HG03175 (cell line): ENCODE results near the gene TNFRSF18.
"Not testable (repeated sequence)": the region's sequence is repeated elsewhere in the genome, so short reads cannot be mapped to it uniquely, and the experiment has no call there.

Source experiments
- ATAC-seq: cut with Tn5 transposase; IDR thresholded peaks from one replicate; pipeline ENCODE4 v1.9.1; 2021; ENCODE audit warnings: mild to moderate bottlenecking, moderate library complexity; ENCODE audit not compliant: unreplicated experiment

The TNFRSF18 gene

GRCh38 chr1:1206376-1206965, at the start of gene TNFRSF18:
Gene TNFRSF18 (minus strand): TSS chr1:1206592. CDS start chr1:1206571, 21 bp downstream.
- ATAC-seq = no peak

GRCh38 chr1:1255611-1256010, 49.2 kb upstream of the TNFRSF18 start:
- ATAC-seq = no peak

DNA sequence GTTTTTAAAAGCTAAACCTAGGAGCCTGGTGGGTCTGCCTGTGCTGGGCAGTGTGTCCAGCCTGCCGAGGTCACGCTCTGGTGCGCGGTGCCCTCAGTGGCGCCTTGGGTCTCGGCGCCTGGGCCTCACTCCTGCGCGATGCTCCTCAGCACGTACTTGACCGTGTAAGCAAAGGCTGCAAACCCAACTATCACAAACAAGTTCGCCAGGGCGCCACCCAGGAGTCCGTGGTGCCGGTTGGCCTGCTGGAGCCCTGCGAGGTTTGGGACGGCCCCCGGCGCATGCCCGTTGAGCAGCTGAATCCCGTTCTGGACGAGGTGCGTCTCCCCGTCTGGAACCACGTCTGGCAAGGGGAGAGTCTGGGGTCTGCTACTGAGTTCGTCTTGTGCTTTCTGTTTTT, 48.7 kb upstream of the TNFRSF18 start:
- ATAC-seq = no peak

GRCh38 chr1:1254667-1254998, 48.2 kb upstream of the TNFRSF18 start:
- ATAC-seq = no peak

DNA sequence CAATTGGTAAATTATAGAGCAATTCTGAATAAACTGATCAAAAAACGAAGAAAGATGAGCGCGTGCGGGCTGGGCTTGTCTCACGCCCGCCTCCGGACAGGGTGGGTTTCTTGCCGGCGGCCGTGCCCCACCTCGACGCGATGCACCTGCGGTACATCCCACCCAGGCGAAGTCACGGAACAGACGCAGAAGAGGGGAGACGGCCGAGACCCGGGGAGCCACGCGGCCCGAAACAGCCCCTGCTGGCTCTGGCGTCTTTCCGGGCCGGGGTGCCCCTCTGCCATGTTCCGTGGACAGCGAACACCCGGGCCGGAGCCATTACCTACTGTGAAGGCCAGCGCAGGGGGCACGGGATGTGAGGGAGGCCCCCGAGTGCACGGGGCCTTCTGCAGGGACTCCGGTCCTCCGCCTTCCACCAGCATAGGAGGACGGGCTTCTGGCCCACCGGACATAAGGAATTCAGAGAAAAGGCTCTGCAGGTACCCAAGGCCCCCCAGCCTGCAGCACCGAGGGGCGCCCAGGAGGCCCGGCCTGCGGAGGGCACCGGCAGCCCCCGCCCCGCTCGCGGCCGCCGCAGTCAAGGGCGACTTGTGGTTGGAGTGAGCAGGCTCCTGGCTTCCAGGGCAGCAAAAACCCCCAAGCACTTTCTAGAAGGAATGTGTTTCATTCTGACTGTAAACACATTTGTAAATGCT, 47.7 kb upstream of the TNFRSF18 start:
- ATAC-seq = no peak

DNA sequence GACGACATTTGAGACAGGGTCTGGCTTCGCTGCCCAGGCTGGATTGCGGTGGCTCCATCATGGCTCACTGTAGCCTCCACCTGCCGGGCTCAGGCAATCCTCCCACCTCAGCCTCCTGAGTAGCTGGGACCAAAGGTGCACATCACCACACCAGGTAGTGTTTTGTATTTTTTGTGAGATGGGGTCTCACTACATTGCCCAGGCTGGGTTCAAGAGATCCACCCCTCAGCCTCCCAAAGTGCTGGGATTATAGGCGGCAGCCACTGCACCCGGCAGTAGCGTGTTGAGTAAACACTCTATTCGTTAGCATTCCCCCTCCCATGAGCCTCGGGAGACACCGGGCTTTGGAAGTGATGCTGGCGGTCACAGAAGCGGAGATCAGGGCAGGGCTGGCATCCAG, 46.9 kb upstream of the TNFRSF18 start:
- no peak for ATAC-seq

DNA sequence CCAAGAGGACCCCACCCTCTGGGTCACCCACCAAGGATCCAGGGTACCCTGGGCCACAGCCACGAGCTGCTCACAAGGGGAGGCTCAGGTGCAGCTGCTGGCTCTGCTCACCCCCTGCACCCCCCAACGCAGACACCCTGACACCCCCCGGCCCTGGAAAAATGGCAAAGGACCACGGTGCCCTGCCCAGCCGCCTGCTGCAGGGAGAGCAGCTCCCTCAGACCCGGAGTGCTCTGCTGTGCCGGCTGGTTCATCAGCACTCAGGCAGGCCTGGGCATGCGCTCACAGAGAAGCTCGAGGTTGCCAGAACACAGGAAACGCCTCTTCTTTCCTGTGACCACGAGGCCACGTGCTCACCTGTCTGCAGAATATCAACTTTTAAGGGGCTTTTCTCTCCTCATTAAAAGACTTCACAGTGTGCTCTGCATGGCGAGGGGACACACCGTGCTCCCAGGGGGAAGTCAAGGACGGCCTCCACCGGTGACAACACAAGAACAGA, 44.4 kb upstream of the TNFRSF18 start:
- peak; percentile 50 for ATAC-seq

DNA sequence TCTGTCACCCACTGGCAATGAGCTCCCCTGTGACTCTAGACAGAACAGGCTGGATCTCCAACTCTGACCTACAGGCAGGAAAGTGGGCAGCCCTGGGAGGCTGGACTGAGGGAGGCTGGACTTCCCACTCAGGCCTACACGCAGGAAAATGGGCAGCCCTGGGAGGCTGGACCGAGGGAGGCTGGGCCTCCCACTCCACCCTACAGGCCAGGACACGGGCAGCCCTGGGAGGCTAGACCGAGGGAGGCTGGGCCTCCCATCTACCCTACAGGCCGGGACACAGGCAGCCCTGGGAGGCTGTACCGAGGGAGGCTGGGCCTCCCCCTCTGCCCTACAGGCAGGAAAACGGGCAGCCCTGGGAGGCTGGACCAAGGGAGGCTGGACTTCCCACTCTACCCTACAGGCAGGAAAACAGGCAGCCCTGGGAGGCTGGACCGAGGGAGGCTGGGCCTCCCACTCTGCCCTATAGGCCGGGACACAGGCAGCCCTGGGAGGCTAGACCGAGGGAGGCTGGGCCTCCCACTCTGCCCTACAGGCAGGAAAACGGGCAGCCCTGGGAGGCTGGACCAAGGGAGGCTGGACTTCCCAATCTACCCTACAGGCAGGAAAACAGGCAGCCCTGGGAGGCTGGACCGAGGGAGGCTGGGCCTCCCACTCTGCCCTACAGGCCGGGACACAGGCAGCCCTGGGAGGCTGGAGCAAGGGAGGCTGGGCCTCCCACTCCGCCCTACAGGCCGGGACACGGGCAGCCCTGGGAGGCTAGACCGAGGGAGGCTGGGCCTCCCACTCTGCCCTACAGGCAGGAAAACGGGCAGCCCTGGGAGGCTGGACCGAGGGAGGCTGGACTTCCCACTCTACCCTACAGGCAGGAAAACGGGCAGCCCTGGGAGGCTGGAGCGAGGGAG, 41.9 kb upstream of the TNFRSF18 start:
- not testable (repeated sequence) for ATAC-seq

GRCh38 chr1:1247341-1247913, 41.0 kb upstream of the TNFRSF18 start:
- ATAC-seq = no peak

DNA sequence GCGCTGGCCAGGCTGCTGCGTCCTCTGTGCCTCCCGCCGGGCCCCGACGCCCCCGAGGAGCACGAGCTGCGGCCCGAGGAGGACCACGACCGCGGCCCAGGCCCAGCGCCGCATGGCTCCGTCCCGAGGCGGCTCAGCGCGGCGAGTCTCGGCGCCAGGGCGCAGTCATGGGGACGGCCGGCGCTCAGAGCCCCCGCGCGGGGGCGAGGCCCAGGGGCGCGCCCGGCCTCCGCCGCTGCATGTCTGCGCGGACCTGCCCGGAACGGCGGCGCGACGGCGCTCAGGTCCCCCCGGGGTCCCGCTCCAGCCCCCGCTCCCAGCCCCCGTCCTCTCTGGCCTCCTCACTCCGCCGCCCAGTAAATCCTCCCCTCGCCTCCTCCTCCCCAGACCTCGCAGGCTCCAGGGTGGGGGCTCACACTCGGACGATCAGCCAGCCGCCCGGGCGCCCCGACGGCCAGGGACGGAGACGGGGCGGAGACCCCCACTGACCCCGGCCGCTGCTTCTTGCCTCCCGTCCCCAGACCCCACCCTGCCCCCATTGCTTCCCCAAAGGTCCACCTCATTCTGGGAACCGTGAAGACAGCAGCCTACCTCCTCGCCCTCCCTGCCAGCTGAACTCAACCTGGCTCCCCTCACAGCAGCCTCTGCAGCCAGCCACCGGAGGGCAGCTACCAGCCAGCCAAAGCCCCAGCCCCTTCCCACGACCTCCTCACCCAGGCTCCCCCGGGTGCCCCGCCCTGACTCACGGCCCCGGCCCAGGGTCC, 40.4 kb upstream of the TNFRSF18 start, which contains the start of gene C1QTNF12:
Gene C1QTNF12, minus strand, starts transcription at position 146 of the 764 bp plus-strand sequence. Its CDS starts 32 bp downstream, at position 114.
- no peak for ATAC-seq

GRCh38 chr1:1245817-1246576, 39.6 kb upstream of the TNFRSF18 start:
- no peak for ATAC-seq

- no peak for ATAC-seq
Observed at GRCh38 chr1:1245178-1245816, 38.9 kb upstream of the TNFRSF18 start.

DNA sequence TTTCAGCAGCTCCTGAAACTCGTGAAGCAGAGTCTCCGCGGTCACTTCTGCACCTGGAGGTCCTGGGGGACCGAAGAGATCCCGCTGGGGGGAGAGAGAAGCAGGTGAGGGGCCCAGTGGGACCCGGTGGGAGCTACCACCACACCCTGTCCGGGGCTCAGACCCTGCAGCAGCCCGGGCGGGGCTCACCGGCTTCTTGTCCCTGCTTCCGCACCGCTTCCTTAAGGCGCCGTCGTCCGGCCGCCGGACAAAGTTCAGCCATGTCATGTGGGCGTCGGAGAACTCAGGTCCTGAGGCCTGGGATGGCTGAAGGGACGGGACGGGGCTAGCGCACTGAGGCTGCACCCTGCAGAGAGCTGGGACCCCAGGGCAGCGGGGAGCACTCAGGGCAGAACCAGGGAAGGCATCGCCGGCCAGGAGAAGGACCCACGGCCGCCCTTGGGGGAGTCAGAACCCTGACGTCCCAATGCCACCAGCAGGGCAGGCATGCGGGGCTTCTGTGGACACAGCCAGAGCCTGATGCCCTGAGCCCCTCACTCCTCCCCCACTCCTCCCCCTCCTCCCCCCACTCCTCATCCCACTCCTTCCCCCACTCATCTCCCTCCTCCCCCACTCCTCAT, 37.9 kb upstream of the TNFRSF18 start:
- ATAC-seq = no peak

DNA sequence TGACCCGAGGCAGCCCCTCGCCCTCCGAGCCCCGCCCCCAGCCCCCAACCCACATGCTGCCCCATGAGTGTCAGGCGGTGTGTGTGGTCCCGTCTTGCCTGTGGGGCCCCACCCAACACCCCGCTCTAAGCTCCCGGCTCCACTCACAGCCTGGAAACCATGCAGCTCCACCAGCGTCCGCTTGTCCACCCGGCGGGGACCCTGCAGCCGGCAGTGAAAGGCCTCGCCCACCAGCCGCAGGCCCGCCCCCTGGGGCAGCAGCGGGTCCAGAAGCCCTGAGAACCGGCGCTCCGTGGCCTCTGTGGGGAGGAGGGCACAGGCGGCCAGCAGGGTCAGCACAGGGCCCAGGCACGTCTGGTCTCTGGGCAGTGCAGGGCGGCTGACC, 37.4 kb upstream of the TNFRSF18 start:
- no peak for ATAC-seq

DNA sequence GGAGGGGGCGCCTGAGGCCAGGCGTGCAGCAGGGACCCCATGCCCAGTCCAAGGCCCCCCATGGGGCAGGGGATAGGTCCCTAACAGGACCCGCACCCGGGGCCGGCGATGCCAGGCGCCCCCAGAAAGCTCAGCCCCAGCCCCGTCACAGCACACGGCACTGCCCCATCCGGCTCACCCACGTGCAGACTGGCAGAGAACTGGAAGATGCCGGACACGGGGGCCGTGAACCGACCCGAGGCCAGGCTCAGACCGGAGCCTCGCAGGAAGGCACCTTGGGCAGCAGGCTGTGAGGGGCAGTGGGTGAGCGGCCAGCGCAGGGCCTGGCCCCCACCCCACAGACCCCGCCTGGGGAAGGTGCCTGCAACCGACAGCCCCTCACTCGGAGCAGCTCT, 36.9 kb upstream of the TNFRSF18 start:
- no peak for ATAC-seq

DNA sequence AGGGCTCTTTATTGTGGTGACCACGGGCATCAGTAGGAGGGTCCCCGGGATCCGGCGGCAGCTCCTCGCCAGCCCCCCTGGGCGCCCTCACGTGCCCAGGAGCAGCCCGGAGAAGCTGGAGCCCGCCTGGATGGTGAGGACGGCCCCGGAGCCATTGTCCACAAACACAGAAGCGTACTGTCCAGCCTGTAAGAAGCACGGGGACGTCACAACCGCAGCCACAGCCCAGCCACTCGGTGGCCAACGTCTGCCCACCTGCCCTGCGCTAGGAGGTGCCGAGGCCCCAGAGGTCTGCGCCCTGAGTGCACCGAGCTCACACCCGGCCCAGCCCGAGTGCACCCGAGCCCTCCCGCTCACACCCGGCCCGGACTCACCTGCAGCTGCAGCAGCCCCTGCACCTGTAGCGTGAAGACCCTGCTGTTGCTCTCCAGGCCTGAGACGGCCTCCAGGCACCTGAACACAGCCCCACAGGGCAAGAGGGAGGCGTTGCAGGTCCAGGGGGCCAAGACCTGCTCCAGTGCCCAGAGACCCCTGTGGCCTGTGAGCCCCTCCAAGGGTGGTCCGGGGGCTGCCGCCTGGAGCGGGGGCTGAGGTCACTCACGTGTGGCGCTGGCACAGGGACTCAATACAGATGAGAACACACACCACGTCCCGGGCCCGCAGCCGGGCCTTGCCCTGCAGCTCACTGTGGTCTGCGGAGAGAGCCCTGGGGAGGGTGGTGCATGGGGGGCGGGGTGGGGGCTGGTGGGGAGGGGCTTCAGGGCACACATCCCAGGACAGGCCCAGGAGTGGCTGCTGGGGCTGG, 36.3 kb upstream of the TNFRSF18 start:
- no peak for ATAC-seq

DNA sequence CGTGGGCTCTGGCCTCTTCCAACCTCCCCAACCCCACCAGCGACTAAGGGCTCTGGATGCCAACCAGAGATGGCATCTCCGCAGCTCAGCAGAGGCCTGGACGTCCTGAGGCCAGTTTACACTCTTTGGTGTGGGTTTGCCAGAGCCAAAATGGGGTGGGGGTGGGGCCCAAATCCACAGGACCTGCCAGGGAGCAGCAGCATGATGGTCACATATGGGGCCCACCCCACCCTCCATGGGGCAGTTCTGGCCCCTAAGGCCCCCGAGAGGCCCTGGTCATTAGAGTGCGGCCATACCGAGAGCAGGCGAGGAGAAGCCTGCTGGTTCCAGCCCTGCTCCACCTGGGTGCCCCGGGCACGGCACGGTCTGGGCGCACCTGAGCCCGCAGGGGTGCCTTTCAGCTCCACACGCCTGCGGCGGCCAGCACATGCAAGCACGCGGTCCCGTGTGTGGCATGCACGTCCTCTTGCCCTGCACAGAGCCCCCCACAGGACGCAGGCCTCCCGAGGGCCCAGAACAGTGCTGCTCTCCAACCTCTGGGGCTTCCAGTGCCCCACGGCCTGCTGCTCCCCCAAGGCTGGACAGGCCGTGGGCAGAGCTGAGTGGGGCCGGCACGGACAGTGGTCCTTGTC, 35.3 kb upstream of the TNFRSF18 start:
- ATAC-seq = no peak
